Neuronal stem cell (in vitro differentiated cells): Measurements from ENCODE around the gene AK9. TPM values are rescaled to one million over a fixed set of nuclear protein-coding genes. Genes with fewer than 3 reads are reported as not detected.
A peak's percentile ranks its signal among the peaks of the same experiment; 100 is the strongest.

Source experiments
- DNase-seq: peaks from one replicate; pipeline ENCODE4 v3.0.0-alpha.2; 2013; ENCODE audit warnings: low spot score
- H2AFZ ChIP-seq: one replicate; pipeline ENCODE4 v1.6.1; 2013; ENCODE audit warnings: mild to moderate bottlenecking, low read length, inconsistent platforms
- H2AK5ac ChIP-seq: 2 replicates; pipeline ENCODE4 v1.6.1; 2013; ENCODE audit warnings: low read depth, mild to moderate bottlenecking, inconsistent platforms, low read length, moderate library complexity, mixed read lengths
- H2BK120ac ChIP-seq: 2 replicates; pipeline ENCODE4 v1.6.1; 2013; ENCODE audit warnings: low read depth, mild to moderate bottlenecking, inconsistent platforms, low read length, moderate library complexity, mixed read lengths
- H2BK12ac ChIP-seq: one replicate; pipeline ENCODE4 v1.6.1; 2013; ENCODE audit warnings: low read length, inconsistent platforms
- H2BK15ac ChIP-seq: 2 replicates; pipeline ENCODE4 v1.6.1; 2013; ENCODE audit warnings: mild to moderate bottlenecking, low read length, inconsistent platforms, mixed read lengths
- H2BK5ac ChIP-seq: one replicate; pipeline ENCODE4 v1.6.1; 2013; ENCODE audit warnings: inconsistent platforms, mild to moderate bottlenecking, low read length, moderate library complexity
- H3K14ac ChIP-seq: one replicate; pipeline ENCODE4 v1.6.1; 2013; ENCODE audit warnings: low read length, inconsistent platforms
- H3K18ac ChIP-seq: 2 replicates; pipeline ENCODE4 v1.6.1; 2013; ENCODE audit warnings: low read length, inconsistent platforms
- H3K23ac ChIP-seq: 2 replicates; pipeline ENCODE4 v1.6.1; 2013; ENCODE audit warnings: low read depth, mild to moderate bottlenecking, mixed read lengths, low read length, inconsistent platforms; ENCODE audit not compliant: poor library complexity
- H3K27ac ChIP-seq: replicated peaks from 3 replicates; pipeline ENCODE4 v1.5.1; 2013; ENCODE audit warnings: low read length, inconsistent platforms
- H3K27me3 ChIP-seq, 3 experiments: 2 replicates each; pipeline ENCODE4 v1.6.1; 2013; ENCODE audit warnings: low read length in 3 of 3, mild to moderate bottlenecking in 2 of 3, inconsistent platforms in 1 of 3, low read depth in 1 of 3, mixed read lengths in 1 of 3, moderate library complexity in 1 of 3; ENCODE audit not compliant: control insufficient read depth in 3 of 3, insufficient read depth in 3 of 3
- H3K36me3 ChIP-seq, 2 donors: replicated peaks in 1 of 2; 2 replicates each; pipeline ENCODE4 v1.6.1; 2013; ENCODE audit warnings: low read length in 2 of 2; ENCODE audit not compliant: control insufficient read depth in 2 of 2, insufficient read depth in 2 of 2
- H3K4ac ChIP-seq: 2 replicates; pipeline ENCODE4 v1.6.1; 2013; ENCODE audit warnings: inconsistent platforms, mild to moderate bottlenecking, low read length, moderate library complexity
- H3K4me1 ChIP-seq, 2 donors: 1 replicate in 1 of 2; 2 replicates in 1 of 2; pipeline ENCODE4 v1.6.1; 2013; ENCODE audit warnings: low read length in 2 of 2, low read depth in 1 of 2; ENCODE audit not compliant: control insufficient read depth in 2 of 2, insufficient read depth in 1 of 2
- H3K4me2 ChIP-seq: one replicate; pipeline ENCODE4 v1.6.1; 2013; ENCODE audit warnings: mild to moderate bottlenecking, low read length, inconsistent platforms; ENCODE audit not compliant: insufficient read depth, poor library complexity, severe bottlenecking
- H3K4me3 ChIP-seq, 2 donors: 2 replicates each; pipeline ENCODE4 v1.5.1; 2013; ENCODE audit warnings: low read length in 2 of 2, mild to moderate bottlenecking in 2 of 2, inconsistent platforms in 1 of 2, moderate library complexity in 1 of 2
- H3K79me1 ChIP-seq: one replicate; pipeline ENCODE4 v1.6.1; 2013; ENCODE audit warnings: low read depth, mild to moderate bottlenecking, inconsistent platforms, low read length, moderate library complexity
- H3K9ac ChIP-seq: one replicate; pipeline ENCODE4 v1.6.1; 2013; ENCODE audit warnings: mild to moderate bottlenecking, low read depth, low read length, inconsistent platforms; ENCODE audit not compliant: poor library complexity
- H3K9me3 ChIP-seq, 2 donors: replicated peaks in 1 of 2; 2 replicates each; pipeline versions ENCODE3 to v1.6.1; 2013; ENCODE audit warnings: low read length in 2 of 2, mild to moderate bottlenecking in 2 of 2, inconsistent platforms in 1 of 2, low read depth in 1 of 2, mixed read lengths in 1 of 2, moderate library complexity in 1 of 2; ENCODE audit not compliant: control insufficient read depth in 2 of 2, insufficient read depth in 1 of 2
- H4K8ac ChIP-seq: one replicate; pipeline ENCODE4 v1.6.1; 2013; ENCODE audit warnings: low read depth, mild to moderate bottlenecking, inconsistent platforms, low read length, moderate library complexity
- H4K91ac ChIP-seq: one replicate; pipeline ENCODE4 v1.6.1; 2013; ENCODE audit warnings: low read length, low read depth, mild to moderate bottlenecking, inconsistent platforms; ENCODE audit not compliant: poor library complexity
- WGBS, 2 donors: extraction: QIAGEN DNeasy Blood & Tissue Kit; methylation state at CpG; one replicate each; pipeline ENCODE4 v1.1.7; 2013; ENCODE audit warnings: missing lambda C conversion rate in 2 of 2, mixed read lengths in 1 of 2; ENCODE audit not compliant: insufficient read length in 2 of 2, insufficient replicate concordance in 1 of 2; ENCODE audit errors: extremely low coverage in 2 of 2; 5-methylcytosine and 5-hydroxymethylcytosine counted together
- polyA plus RNA-seq, 2 experiments: library from polyadenylated mRNA; stranded (reverse); fragments of 200-250 nt; gene quantifications; one replicate each; pipeline ENCODE4 v1.2.3, GENCODE V29; 2013

Gene AK9
- 5.2 TPM for polyA plus RNA-seq (2013, experiment 1 of 2)
- polyA plus RNA-seq (2013, experiment 2 of 2), result 5.9 TPM

DNA sequence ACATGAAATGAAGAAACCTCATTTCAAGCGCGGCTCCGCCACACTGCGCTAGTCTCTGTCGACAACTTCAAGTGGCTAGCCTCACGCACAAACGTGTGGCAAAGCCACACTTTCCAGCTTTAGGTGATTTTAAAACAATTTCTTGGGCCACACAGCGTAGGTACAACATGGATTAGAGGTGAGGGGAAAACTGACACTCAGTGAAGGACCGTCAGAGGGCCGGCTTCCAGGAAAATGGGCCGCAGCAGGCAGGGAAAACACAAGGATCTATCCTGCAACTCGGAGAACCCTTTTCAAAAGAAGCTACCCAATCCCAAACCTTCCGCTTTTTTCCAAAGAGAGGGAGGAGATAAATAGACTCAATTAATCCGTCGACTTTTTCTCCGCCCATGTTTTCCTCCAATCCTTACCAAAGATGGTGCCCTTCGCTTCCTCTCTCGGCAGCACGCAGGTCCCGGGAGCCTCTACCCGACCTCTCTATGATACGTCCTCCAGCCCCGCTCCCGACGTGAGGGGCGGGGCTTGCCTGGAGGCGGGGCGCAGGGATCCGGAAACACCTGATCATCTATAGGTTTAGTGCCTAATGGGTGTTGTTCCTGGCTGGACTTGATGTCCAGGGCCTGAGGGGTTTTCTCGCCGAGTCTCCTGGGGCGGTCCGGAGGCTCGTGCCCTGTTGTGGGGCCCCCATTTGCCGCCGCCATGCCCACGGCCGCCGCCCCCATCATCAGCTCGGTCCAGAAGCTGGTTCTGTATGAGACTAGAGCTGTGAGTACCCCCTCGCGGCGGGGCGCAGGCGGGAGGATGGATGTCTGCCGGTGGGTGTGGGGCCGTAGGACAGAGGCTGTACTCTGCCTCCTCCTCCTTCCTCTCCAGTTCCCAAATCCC lies at the start of gene AK9, which contains the start of gene FIG4:
AK9 (minus strand) TSS at position 466 of the 885 bp plus-strand sequence. CDS start 15,457 bp downstream, outside the sequence.
FIG4 (plus strand) TSS at position 560 of the 885 bp plus-strand sequence; CDS start at position 700, 140 bp downstream.
- H2AK5ac ChIP-seq, result no peak within 1 kb of the TSS
- H2BK12ac ChIP-seq, result no peak within 1 kb of the TSS
- H3K23ac ChIP-seq, result no peak within 1 kb of the TSS
- H3K27me3 ChIP-seq, result peaks cover 0 to 10% (median 3%) of the 10 kb centered on the region in 3 experiments
- no peak within 1 kb of the TSS for H2BK5ac ChIP-seq
- no peak within 1 kb of the TSS for H2BK120ac ChIP-seq
- peak within 1 kb of the TSS; percentile 72 for H3K27ac ChIP-seq
- no peak within 1 kb of the TSS for H3K14ac ChIP-seq
- peak within 1 kb of the TSS; percentile 96 for H2AFZ ChIP-seq
- peak within 1 kb of the TSS; percentile 86 to 92 for H3K4me3 ChIP-seq
- H3K4me2 ChIP-seq, result peak within 1 kb of the TSS; percentile 85
- H4K91ac ChIP-seq, result no peak within 1 kb of the TSS
- peak within 1 kb of the TSS; percentile 75 for H3K9ac ChIP-seq
- WGBS, 2 donors, result no CpG with 5 or more reads among the region's 47 CpGs
- H3K9me3 ChIP-seq, result peaks cover 0 to 2% of the 10 kb centered on the region in 2 donors
- peaks cover 2 to 4% of the 10 kb centered on the region in 2 donors for H3K4me1 ChIP-seq
- no peak within 1 kb of the TSS for H2BK15ac ChIP-seq
- no peaks in the 10 kb centered on the region for H3K79me1 ChIP-seq
- DNase-seq, result peak; percentile 87
- H4K8ac ChIP-seq, result no peak within 1 kb of the TSS
- no peaks in the 10 kb centered on the region for H3K36me3 ChIP-seq
- H3K18ac ChIP-seq, result peak within 1 kb of the TSS; percentile 73
- no peak within 1 kb of the TSS for H3K4ac ChIP-seq

- no peak overlapping the region for H2BK12ac ChIP-seq
- H2AK5ac ChIP-seq, result no peak overlapping the region
- H3K9me3 ChIP-seq, result no peaks in the 10 kb centered on the region
- no peaks in the 10 kb centered on the region for H3K27me3 ChIP-seq
- DNase-seq, result no peak
- no peak overlapping the region for H4K91ac ChIP-seq
- no peak overlapping the region for H4K8ac ChIP-seq
- H3K4me2 ChIP-seq, result no peak overlapping the region
- no peak overlapping the region for H2BK5ac ChIP-seq
- no peak overlapping the region for H2AFZ ChIP-seq
- WGBS, 2 donors, result no CpG with 5 or more reads among the region's 7 CpGs
- H3K4ac ChIP-seq, result no peak overlapping the region
- H3K4me1 ChIP-seq, result peaks cover 0 to 1% of the 10 kb centered on the region in 2 donors
- H3K9ac ChIP-seq, result no peak overlapping the region
- no peak overlapping the region for H2BK120ac ChIP-seq
- no peak overlapping the region for H3K14ac ChIP-seq
- H3K79me1 ChIP-seq, result no peaks in the 10 kb centered on the region
- H3K36me3 ChIP-seq, result peaks cover 2 to 3% of the 10 kb centered on the region in 2 donors
- H3K23ac ChIP-seq, result no peak overlapping the region
- no peak overlapping the region for H2BK15ac ChIP-seq
- H3K18ac ChIP-seq, result no peak overlapping the region
- H3K27ac ChIP-seq, result no peak overlapping the region
- H3K4me3 ChIP-seq, result no peak overlapping the region
These were observed 49.8 kb upstream of the AK9 start for GRCh38 chr6:109740787-109741186.

DNA sequence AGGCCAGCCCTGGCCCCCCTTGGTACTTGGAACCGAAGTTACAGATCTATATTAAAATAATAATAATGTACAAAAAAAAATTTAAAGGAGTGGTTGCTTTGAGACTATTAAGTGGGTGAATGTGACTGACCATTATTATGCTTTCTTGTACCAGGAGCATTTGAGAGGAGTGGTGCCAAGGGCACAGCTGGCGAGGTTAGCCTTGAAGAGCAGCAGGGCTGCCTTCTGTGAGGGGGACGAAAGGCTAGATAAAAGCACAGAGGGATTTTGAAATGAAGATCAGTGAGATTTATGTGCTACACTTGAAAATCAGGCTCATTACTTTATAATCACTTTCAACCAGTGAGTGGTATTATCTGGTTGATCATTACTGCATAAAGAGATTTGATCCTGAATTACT lies 48.7 kb upstream of the AK9 start:
- H3K4ac ChIP-seq, result no peak overlapping the region
- no peak overlapping the region for H2BK5ac ChIP-seq
- H3K9me3 ChIP-seq, result no peaks in the 10 kb centered on the region
- no peak overlapping the region for H3K18ac ChIP-seq
- H2AK5ac ChIP-seq, result no peak overlapping the region
- no peak overlapping the region for H3K9ac ChIP-seq
- no peak overlapping the region for H4K91ac ChIP-seq
- H3K4me3 ChIP-seq, result no peak overlapping the region
- no peak for DNase-seq
- peaks cover 2 to 3% of the 10 kb centered on the region in 2 donors for H3K36me3 ChIP-seq
- H4K8ac ChIP-seq, result no peak overlapping the region
- H3K23ac ChIP-seq, result no peak overlapping the region
- no peak overlapping the region for H3K14ac ChIP-seq
- no CpG with 5 or more reads among the region's 3 CpGs for WGBS, 2 donors
- H2BK120ac ChIP-seq, result no peak overlapping the region
- peaks cover 0 to 1% of the 10 kb centered on the region in 2 donors for H3K4me1 ChIP-seq
- no peaks in the 10 kb centered on the region for H3K79me1 ChIP-seq
- H3K27me3 ChIP-seq, result no peaks in the 10 kb centered on the region
- no peak overlapping the region for H2BK12ac ChIP-seq
- no peak overlapping the region for H2AFZ ChIP-seq
- no peak overlapping the region for H2BK15ac ChIP-seq
- H3K4me2 ChIP-seq, result no peak overlapping the region
- H3K27ac ChIP-seq, result no peak overlapping the region

DNA sequence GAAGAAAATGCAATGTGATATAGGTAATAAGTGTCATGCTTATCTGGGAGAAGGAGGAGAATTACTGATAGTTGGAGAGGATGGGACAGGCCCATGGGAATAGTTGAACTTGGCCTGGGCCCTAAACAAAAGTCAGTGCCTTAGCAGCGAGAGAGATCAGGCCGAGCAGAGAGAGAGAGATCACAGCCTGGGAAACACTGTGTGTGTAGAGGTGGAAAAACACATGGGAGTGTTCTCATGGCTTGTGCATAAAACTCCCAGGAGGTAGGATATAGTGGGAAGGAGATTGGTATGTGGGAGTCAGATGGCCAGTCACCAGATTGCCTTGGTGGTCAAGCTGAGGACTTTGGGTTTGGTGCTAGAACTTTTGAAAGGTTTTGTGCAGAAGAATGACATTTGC lies 47.7 kb upstream of the AK9 start:
- Histone ChIP-seq H2BK15ac (no peak overlapping the region), H4K91ac (no peak overlapping the region), H3K27me3 (no peaks in the 10 kb centered on the region), H3K27ac (no peak overlapping the region), H2AK5ac (no peak overlapping the region), H3K4me2 (no peak overlapping the region), H4K8ac (no peak overlapping the region), H3K4me3 (no peak overlapping the region), H3K9ac (no peak overlapping the region), H3K14ac (no peak overlapping the region), H2AFZ (no peak overlapping the region), H3K9me3 (no peaks in the 10 kb centered on the region), H3K4ac (no peak overlapping the region), H3K18ac (no peak overlapping the region), H3K79me1 (no peaks in the 10 kb centered on the region), H2BK12ac (no peak overlapping the region), H2BK120ac (no peak overlapping the region), H3K4me1 (peaks cover 0 to 1% of the 10 kb centered on the region in 2 donors), H2BK5ac (no peak overlapping the region), H3K36me3 (peaks cover 2 to 3% of the 10 kb centered on the region in 2 donors), H3K23ac (no peak overlapping the region)
- WGBS, 2 donors, result no CpG with 5 or more reads among the region's 2 CpGs
- no peak for DNase-seq
